ENCODE measurements around the gene AMPH.

The AMPH gene

DNA sequence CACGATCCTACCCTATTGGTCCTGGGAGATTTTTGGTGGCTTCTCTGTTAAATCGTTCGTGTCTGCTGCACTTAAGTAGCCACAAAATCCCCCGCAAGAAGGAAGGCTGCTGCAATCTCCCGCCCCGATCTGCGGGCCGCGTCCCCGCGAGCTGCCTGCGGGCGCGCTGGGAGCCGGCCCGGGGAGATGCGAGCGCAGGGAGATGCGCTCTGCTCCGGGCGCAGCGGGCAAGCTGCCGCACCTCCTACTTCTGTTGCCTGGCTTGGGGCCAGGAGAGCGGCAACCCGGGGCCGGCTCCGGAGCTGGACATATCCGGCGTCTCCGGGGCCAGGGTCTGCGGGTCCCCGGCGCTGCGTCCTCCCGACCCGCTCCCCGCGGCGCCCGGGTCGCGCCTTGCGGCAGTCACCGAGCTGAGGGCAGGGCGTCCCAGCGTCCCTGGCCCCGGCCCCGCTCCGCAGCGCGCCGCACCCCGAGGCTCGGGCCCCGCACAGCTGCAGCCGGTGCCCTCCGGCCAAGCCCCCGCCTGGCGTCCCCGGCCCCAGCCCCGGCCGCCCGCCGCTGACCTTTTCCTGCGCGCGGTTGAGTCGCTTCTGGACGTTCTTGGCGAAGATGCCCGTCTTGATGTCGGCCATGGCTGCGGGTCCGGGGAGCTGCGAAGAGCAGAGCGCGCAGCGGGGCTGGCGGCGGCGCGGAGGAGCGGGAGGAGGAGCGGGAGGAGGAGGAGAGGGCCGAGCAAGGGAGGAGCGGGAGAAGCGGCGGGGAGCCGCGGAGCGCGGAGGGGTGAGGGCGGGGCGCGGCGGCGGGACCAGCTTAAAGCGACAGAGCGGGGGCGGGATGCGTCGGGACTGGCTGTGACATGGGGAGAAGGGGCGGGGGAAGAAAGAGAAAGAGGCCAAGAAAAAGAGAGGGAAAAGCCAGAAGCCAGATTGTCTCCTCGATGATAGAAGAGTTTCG is at the start of gene AMPH:
Gene AMPH, minus strand, starts transcription at position 654 of the 954 bp plus-strand sequence. Its CDS starts 22 bp downstream, at position 632.
- H3K4me3 ChIP-seq (ENCODE audit: low read depth, low read length) = no peak within 1 kb of the TSS

DNA sequence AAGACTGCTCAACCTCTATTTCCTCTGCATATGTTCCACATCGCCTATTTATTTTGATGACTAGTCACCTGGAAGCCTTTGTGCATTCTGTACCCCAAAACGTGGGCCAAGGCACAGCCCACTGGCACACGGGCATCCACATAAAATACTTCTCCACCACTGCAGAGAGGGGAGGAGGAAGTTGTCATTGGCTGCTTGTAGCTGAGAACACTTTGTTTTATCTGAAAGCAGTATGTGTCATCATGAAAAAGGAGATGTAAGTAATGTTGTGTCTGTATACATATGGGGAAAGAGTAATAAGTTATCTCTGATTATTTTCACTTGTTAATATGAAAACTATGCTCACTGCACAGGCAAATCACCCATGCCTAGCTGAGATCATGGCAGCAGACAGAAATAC is 48.2 kb upstream of the AMPH start:
- TF ChIP-seq, protein P1, sequence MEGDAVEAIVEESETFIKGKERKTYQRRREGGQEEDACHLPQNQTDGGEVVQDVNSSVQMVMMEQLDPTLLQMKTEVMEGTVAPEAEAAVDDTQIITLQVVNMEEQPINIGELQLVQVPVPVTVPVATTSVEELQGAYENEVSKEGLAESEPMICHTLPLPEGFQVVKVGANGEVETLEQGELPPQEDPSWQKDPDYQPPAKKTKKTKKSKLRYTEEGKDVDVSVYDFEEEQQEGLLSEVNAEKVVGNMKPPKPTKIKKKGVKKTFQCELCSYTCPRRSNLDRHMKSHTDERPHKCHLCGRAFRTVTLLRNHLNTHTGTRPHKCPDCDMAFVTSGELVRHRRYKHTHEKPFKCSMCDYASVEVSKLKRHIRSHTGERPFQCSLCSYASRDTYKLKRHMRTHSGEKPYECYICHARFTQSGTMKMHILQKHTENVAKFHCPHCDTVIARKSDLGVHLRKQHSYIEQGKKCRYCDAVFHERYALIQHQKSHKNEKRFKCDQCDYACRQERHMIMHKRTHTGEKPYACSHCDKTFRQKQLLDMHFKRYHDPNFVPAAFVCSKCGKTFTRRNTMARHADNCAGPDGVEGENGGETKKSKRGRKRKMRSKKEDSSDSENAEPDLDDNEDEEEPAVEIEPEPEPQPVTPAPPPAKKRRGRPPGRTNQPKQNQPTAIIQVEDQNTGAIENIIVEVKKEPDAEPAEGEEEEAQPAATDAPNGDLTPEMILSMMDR (IDR thresholded peaks at IDR 0.05; ENCODE audit: borderline replicate concordance, insufficient read depth, low read depth, low read length) = no peak
- no peak overlapping the region for H3K4me3 ChIP-seq (ENCODE audit: low read depth, low read length)

More for the DNA sequence above, at the start of gene AMPH:
- TF ChIP-seq, protein P1 (IDR thresholded peaks at IDR 0.05; ENCODE audit: borderline replicate concordance, insufficient read depth, low read depth, low read length) = no peak

DNA sequence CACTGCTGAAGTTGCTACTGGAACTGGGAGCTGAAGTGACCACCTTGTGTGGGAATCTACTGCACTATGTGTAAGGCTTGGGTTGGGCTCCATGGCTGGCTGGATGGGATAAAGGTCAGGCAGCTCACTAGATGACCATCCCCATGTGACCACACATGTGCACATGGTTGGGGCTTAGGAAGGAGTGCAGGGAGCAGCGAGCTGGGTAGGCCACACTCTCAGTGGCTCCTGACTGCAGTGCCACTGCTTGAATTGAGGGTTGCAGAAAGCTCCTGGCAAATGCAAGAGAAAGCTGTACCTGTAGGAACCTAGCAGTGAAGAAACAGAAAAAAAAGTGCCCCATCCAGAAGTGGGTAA is 47.5 kb upstream of the AMPH start:
- TF ChIP-seq, protein P1 (IDR thresholded peaks at IDR 0.05; ENCODE audit: borderline replicate concordance, insufficient read depth, low read depth, low read length) = no peak

DNA sequence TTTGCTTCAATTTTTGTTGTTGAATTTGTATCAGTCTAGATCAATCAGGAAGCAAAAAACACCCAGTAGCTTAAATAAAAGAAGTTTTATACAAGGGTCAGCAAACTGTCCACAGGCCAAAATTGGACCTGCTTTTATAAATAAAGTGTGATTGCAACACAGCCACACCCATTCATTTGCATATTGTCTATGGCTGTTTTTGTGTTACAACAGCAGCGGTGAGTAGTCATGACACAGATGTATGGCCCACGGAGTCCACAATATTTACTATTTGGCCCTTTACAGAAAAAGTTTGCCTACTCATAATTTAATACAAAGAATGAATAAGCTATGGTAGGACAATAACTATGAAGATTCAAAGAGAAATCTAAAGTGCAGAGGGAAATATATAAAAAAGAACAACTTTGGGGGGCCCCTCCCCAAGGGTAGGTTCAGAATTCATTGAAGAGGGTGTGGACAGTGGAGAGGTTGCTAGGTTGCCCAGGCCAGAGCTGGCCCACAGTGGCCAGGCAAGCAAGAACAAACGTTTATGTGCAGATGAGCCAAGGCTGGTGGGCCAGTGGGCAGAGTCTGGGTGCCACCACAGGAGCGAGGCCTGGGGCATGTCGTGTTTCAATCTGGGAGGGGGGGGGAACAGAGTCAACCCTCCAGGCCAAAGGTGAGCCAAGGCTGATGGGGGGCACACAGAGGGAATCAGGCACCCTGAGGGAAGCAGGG is 47.0 kb upstream of the AMPH start:
- H3K4me3 ChIP-seq (ENCODE audit: low read depth, low read length) = no peak overlapping the region
- TF ChIP-seq, protein P1 (IDR thresholded peaks at IDR 0.05; ENCODE audit: borderline replicate concordance, insufficient read depth, low read depth, low read length) = no peak

More for the DNA sequence above, 47.5 kb upstream of the AMPH start:
- no peak overlapping the region for H3K4me3 ChIP-seq (ENCODE audit: low read depth, low read length)

DNA sequence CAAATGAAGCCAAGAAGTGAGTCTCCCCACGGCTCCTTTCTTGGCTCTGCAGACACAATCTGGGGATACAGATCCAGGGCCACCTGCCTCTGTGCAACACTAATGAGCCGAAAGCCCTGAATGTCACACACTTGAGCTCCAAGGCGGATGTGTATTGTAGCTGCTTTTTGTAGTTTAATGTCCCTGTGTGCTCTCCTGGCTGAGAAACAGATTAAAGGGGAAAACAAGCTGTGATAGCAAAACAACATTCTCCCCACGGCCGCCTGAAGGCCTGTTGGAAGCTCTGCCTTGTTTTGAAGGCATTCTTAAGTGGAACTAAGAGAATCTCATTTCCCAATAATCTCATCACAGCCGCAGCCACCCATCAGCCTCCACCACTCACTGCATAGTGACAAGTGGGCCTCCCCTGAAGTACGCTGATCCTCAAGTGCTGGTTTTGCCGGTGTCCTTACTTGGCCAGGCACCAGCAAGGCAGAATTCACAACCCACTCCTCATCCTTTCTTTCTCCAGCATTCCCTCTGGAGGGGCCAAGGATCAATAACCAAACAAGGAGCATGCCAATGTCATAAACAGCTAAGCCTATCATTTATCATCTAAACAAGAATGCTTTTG is 44.4 kb upstream of the AMPH start:
- TF ChIP-seq, protein P1 (IDR thresholded peaks at IDR 0.05; ENCODE audit: borderline replicate concordance, insufficient read depth, low read depth, low read length) = no peak
- no peak overlapping the region for H3K4me3 ChIP-seq (ENCODE audit: low read depth, low read length)

DNA sequence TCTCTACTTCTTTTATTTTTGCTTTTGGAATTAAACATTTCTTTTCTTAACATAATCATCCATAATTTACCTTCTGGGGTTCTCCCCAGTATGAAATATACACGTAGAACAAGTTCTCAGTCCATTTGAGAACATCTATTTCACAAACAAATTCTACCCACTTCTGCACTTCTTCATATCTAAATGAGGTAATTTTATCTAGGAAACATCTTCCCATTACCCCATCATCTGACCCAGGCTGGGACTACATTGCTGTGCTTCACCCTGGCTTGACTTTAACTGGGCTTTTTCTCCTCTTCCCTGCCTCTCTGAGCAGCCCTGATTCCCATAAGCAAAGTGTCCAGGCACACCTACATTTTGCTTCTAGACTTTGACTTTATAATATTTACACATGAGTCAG is 43.3 kb upstream of the AMPH start:
- TF ChIP-seq, protein P1 (IDR thresholded peaks at IDR 0.05; ENCODE audit: borderline replicate concordance, insufficient read depth, low read depth, low read length) = no peak
- H3K4me3 ChIP-seq (ENCODE audit: low read depth, low read length) = no peak overlapping the region

All from GM12875 (cell line).